Left ventricle myocardium inferior (tissue), 1 donor: Measurements from ENCODE around the gene UTP14C. TPM values are rescaled to one million over a fixed set of nuclear protein-coding genes. Genes with fewer than 3 reads are reported as not detected.

Experiments
- DNase-seq: peaks from one replicate; pipeline ENCODE4 v3.0.0-alpha.2; 2020
- H3K27ac ChIP-seq: fragments of 200-600 bp; replicated peaks from 2 replicates; pipeline ENCODE4 v1.8.0; 2021
- H3K27me3 ChIP-seq: fragments of 200-600 bp; 2 replicates; pipeline ENCODE4 v1.8.0; 2021; ENCODE audit warnings: low read depth
- H3K36me3 ChIP-seq: fragments of 200-600 bp; 2 replicates; pipeline ENCODE4 v1.8.0; 2021
- H3K4me1 ChIP-seq: fragments of 200-600 bp; 2 replicates; pipeline ENCODE4 v1.8.0; 2021
- H3K4me3 ChIP-seq: fragments of 200-600 bp; 2 replicates; pipeline ENCODE4 v1.8.0; 2021; ENCODE audit warnings: mild to moderate bottlenecking, moderate library complexity
- H3K9me3 ChIP-seq: fragments of 200-600 bp; replicated peaks from 2 replicates; pipeline ENCODE4 v1.8.0; 2021
- CTCF ChIP-seq: fragments of 200-600 bp; IDR thresholded peaks from 2 replicates; pipeline ENCODE4 v1.8.0; 2021; ENCODE audit warnings: antibody characterized with exemption, mild to moderate bottlenecking, borderline replicate concordance
- intact Hi-C: fragments of 100-400 bp; cut with micrococcal nuclease; formaldehyde crosslinking; loops from one replicate; pipeline ENCODE4 v1.11.0; 2022
- total RNA-seq: library from RNA; stranded (reverse); fragmentation: NEBNext Ultra II Directional; extraction: Animal tissue kit (Norgen Biotek cat#: 25700); gene quantifications from one replicate; pipeline ENCODE4 v1.2.1, GENCODE V29; 2021
- donor health status: DM: no; HTN: yes; CAD: no; lungs with severe emphysema.

The UTP14C gene
- total RNA-seq, 1 donor from 2014 or later, result 11.6 TPM

- no peak for TF ChIP-seq CTCF
- Histone ChIP-seq H3K4me3 (no peak overlapping the region), H3K4me1 (peaks cover 7% of the 10 kb centered on the region), H3K36me3 (no peaks in the 10 kb centered on the region), H3K27ac (no peak overlapping the region), H3K9me3 (no peaks in the 10 kb centered on the region), H3K27me3 (no peaks in the 10 kb centered on the region)
- intact Hi-C loops, result loop anchor here (5.0 kb wide), 1 partner anchor 123 kb away; the partner anchor contains the start of gene NEK5
- DNase-seq, result no peak
Observed at GRCh38 chr13:52004511-52005170, 19.9 kb upstream of the UTP14C start.

GRCh38 chr13:52005841-52006522 lies 18.5 kb upstream of the UTP14C start:
- DNase-seq, result no peak
- Histone ChIP-seq H3K27me3 (no peaks in the 10 kb centered on the region), H3K4me1 (peaks cover 13% of the 10 kb centered on the region), H3K27ac (no peak overlapping the region), H3K4me3 (no peak overlapping the region), H3K36me3 (no peaks in the 10 kb centered on the region), H3K9me3 (no peaks in the 10 kb centered on the region)
- TF ChIP-seq CTCF, result no peak
- intact Hi-C loops, result no loop called here

- no peak overlapping the region for H3K4me3 ChIP-seq
- H3K27me3 ChIP-seq, result no peaks in the 10 kb centered on the region
- TF ChIP-seq CTCF, result no peak
- H3K9me3 ChIP-seq, result no peaks in the 10 kb centered on the region
- no peaks in the 10 kb centered on the region for H3K36me3 ChIP-seq
- intact Hi-C loops, result no loop called here
- peaks cover 20% of the 10 kb centered on the region for H3K4me1 ChIP-seq
- no peak overlapping the region for H3K27ac ChIP-seq
- no peak for DNase-seq
Observed at GRCh38 chr13:52006523-52007245, 17.8 kb upstream of the UTP14C start.

- no peak for DNase-seq
- Histone ChIP-seq H3K27ac (no peak overlapping the region), H3K4me1 (peaks cover 47% of the 10 kb centered on the region), H3K9me3 (no peaks in the 10 kb centered on the region), H3K4me3 (peak overlapping the region; percentile 97), H3K27me3 (no peaks in the 10 kb centered on the region), H3K36me3 (no peaks in the 10 kb centered on the region)
- TF ChIP-seq CTCF, result no peak
- intact Hi-C loops, result no loop called here
Observed at GRCh38 chr13:52009946-52010345, 14.5 kb upstream of the UTP14C start.

- Histone ChIP-seq H3K27ac (peak within 1 kb of the TSS; percentile 90), H3K4me1 (peaks cover 47% of the 10 kb centered on the region), H3K4me3 (peak within 1 kb of the TSS; percentile 97), H3K9me3 (no peaks in the 10 kb centered on the region), H3K27me3 (no peaks in the 10 kb centered on the region), H3K36me3 (no peaks in the 10 kb centered on the region)
- no peak for DNase-seq
- intact Hi-C loops, result no loop called here
- peak; percentile 30 for TF ChIP-seq CTCF
Observed at GRCh38 chr13:52010890-52011631, 13.4 kb upstream of the UTP14C start, which contains the start of gene ATP7B. Gene ATP7B, minus strand, starts transcription at chr13:52011450. Its CDS starts 113 bp downstream, at chr13:52011337.
